ENCODE data around the gene MCF2L2. TPM values are rescaled to one million over a fixed set of nuclear protein-coding genes. Genes with fewer than 3 reads are reported as not detected.

The MCF2L2 gene
- total RNA-seq, 1 experiment from 2014 or later = 0.15 TPM

GRCh38 chr3:183328164-183328563 lies 100.3 kb downstream of the MCF2L2 start:
- DNase-seq (ENCODE audit: low read depth) = no peak

GRCh38 chr3:183327343-183327742 lies 101.1 kb downstream of the MCF2L2 start:
- no peak for DNase-seq (ENCODE audit: low read depth)

GRCh38 chr3:183324083-183324482 lies 104.3 kb downstream of the MCF2L2 start:
- DNase-seq (ENCODE audit: low read depth) = peak; percentile 72

- no peak for DNase-seq (ENCODE audit: low read depth)
Observed at GRCh38 chr3:183319371-183319770, 109.0 kb downstream of the MCF2L2 start.

DNA sequence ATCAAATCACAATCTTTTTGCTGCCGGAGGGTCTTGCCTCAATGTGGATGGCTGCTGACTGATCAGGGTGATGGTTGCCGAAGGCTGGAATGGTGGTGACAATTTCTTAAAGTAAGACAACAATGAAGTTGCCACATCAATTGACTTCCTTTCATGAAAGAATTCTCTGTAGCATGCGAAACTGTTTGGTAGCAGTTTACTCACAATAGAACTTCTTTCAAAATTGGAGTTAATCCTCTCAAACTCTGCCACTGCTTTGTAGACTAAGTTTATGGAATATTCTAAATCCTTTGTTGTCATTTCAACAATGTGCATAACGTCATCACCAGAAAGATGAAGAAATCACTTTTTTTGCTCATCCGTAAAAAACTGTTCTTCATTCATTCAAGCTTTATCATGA lies 109.5 kb downstream of the MCF2L2 start:
- DNase-seq (ENCODE audit: low read depth) = no peak

- peak; percentile 50 for DNase-seq (ENCODE audit: low read depth)
Observed at GRCh38 chr3:183317886-183318865, 110.2 kb downstream of the MCF2L2 start.

DNA sequence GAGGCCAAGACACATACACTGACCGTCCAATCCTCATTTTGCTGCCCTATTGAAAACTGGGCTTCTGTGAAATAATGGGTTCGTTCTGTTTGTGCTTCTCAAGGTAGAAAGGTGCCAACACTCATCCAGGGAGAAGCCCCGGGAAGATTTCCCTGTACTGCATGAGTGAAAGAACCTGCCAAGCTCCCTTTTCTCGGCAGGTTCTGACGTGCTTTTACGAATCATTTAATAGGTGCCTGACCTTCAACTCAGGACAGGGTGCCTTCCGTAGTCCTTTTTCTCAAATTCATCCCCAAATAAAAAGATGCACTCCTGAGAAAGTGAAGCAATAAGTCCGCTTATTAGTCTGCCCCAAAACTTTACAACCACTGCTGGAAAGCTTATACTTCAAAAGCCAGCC lies 111.1 kb downstream of the MCF2L2 start:
- no peak for DNase-seq (ENCODE audit: low read depth)

DNA sequence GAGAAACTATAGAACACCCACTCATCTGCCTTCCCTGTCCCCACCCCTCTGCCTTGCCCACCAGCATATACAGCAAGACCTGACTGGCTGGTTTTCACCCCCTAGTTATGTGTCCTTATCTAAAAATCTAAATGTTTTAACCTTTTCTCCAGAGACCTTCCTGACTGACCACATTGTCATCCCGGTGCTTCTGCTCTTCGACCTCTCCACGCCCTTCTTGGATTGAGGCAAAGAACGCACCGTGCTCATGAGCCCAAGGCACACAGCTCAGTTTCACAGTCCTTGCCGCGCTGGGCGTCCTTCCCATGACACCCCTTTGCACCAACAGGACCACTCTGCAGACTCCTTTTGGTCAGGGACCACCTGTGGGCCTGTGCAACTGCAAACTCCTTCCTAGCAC lies 112.7 kb downstream of the MCF2L2 start:
- DNase-seq (ENCODE audit: low read depth) = no peak

DNA sequence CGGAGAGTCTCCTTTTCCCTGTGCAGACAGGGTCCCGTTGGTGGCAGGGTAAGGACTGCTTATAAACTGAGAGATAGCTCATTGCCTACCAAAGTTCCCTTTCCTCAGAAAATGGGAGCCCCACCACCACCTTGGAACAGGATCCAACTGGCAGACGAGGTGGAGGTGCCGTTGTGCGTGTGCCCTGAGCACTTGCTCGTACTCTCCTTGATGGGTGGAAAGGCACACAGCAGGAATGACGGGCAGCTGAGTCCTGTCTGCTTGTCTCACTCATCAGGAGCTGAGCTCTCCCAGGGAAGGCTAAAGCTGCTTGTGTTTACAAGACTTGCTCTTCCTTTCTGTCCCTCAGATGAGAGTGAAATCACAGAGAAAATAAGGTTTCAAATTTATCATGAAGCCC lies 114.7 kb downstream of the MCF2L2 start:
- no peak for DNase-seq (ENCODE audit: low read depth)

- DNase-seq (ENCODE audit: low read depth) = no peak
Observed at GRCh38 chr3:183313351-183313750, 115.1 kb downstream of the MCF2L2 start.

GRCh38 chr3:183312433-183312832 lies 116.0 kb downstream of the MCF2L2 start:
- peak; percentile 50 for DNase-seq (ENCODE audit: low read depth)

DNA sequence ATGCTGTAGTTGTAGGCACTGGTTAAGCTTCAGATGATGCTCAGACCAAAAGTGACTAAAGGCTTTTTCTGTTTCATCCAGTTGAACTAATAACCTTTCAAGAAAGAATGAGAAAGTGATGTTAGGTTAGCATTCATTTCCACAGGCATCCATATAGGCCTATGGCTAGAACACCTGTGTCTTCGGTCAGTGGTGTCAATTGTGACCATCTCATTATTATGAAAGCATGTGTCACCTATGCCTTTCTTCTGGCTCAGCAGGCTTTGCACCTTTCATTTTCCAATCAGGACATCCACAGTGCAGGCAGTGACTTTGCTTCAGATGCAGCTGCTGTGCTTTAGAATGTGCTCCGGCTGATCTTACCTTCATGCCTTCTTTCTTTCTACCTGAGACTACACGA lies 117.5 kb downstream of the MCF2L2 start:
- DNase-seq (ENCODE audit: low read depth) = no peak

GRCh38 chr3:183309276-183309675 lies 119.1 kb downstream of the MCF2L2 start:
- DNase-seq (ENCODE audit: low read depth) = no peak

GRCh38 chr3:183308751-183309150 lies 119.7 kb downstream of the MCF2L2 start:
- no peak for DNase-seq (ENCODE audit: low read depth)

DNA sequence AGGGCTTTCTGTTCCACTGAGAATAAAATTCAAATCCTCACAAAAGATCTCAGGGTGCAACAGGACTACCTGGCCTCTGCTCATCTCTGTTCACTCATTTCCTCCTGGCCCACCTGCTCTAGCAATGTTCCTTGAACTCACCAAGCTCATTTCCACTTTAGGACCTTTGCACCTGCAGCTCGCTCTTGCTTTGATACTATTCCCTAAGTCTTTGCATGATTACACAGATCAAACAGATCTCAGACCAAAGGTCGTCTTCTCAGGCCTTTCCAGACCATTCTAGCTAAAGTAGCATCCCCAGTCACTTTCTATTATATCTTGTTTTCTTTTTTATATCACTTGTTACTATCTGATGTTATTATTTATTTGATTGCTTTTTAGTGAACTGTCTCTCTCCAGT lies 120.7 kb downstream of the MCF2L2 start:
- DNase-seq (ENCODE audit: low read depth) = no peak

DNA sequence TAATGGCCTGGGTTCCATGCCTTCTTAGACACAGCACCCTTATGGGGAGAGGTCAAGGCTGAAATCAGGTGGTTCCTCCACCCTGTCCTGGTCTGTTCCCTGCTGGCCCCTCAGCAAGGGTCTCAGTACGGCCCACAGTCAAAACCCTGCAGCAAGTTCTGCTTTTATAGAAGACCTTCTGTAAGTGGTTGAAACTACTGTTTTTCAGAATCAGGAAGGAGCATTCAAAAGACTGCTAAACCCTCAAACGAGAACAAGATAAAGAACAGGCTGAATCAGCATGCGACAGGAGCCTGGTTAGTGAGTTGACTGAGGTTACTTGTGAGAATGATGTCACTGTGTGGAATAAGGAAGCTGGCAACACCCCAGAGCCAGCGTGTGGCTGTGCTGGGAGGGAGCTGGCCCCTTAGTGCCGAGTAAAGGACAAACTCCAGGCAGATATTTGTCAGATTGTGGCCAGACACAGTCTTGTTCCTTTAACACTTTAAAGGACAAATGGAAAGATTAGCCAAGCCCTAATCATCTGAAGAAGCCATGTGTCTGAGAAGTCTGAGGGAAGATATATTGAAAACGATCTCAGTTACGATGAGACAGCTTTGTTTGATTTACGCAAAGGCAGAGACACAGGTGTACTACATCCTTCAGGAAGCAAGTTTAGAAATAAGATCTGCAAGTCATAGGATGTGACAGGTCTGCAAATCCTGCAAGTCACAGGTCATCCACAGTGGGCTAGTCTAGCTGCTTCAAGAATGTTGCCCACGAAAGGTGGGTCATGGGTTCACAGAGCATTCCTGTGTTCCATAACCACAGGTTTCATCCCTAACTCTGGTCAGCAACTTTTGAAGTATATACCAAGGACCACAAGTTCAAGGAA lies 121.4 kb downstream of the MCF2L2 start:
- peak; percentile 81 for DNase-seq (ENCODE audit: low read depth)

DNA sequence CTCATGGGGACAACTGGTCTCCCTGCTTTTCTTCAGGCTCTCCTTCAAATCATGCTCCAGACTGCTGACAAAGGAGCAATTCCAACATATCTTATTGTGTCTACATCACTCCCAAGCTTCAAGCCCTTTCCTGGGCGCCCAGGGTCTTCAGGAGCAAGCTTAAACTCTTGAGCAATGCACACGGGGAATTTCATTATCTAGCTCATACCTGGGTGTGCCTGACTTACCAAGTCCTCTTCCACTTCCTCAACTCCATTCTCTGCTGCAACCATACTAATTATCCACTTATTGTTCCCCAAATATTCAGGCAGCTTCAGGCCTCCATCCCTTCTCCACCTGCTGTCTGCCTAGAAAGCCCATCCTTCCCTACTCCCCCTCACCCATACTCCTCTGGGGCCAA lies 124.7 kb downstream of the MCF2L2 start:
- DNase-seq (ENCODE audit: low read depth) = no peak

DNA sequence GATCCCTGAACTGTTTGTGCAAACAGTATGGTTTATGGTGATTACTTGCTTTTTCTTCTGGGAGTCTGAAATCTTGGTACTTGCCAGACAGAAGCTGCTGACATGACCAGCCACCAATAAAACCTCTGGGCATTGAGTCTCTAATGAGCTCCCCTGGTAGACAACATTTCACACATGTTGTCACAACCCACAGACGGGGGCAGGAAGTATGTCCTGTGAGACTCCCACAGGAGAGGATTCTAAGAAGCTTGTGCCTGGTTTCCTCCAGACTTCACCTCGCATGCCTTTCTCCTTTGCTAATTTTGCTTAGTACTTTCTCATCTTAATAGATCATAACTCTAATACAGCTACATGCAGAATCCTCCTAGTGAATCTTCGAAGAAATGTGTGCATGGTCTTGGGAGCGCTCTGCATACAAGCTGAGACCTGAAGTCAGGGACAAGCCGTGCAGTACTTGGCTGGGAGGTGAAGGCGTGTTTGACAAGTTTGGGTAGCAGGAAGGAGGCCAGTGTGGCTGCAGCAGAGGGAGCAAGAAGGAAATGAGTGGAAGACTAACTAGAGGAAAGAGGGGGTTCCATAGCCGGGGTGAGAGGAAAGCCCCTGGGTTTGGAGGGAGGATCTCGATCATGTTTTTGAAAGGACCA lies 126.4 kb downstream of the MCF2L2 start:
- no peak for DNase-seq (ENCODE audit: low read depth)

DNA sequence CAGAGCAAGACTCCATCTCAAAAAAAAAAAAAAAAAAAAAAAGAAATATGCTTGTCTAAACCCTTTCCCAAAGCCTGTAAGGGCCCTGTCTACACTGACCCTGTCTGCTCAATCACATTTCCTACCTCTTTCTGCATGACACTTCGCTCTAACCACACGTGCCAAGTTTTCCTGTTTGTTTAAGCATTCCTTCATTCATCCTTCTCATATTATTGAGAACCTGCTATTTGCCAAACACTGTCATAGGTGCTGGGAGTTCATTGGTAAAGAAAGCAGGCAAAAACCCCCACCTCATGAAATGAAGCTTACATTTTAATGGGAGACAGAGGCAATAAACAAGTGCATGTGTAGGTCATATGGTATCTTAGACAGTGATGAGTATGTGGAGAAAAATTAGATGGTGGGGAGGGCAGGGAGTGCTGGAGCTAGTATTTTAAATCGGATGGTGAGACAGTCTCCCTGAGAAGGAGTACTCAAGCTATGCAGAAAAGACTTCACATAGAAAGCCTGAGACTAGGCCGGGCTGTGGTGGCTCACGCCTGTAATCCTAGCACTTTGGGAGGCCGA lies 127.3 kb downstream of the MCF2L2 start:
- peak; percentile 38 for DNase-seq (ENCODE audit: low read depth)

- DNase-seq (ENCODE audit: low read depth) = no peak
Observed at GRCh38 chr3:183299976-183300375, 128.4 kb downstream of the MCF2L2 start.

DNA sequence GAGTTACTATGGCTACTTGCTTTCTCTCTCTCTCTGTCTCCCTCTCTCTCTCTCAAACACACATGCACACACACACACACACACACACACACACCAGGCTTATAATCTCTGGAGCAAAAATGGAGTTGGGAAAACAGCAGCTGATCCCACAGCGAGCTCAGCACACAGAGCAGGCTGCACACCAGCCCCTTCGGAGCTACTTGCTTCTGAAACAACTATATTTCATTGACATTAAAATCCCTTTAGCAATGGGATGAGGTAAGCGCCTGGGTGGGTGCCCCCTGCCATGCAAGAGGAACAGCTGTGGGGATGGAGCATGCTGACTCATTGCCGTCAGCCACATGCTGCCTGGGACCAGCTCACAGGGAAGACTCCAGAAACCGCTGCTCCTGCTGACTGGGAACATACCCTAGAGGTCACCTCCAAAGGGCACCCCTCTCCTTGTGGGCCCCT lies 129.7 kb downstream of the MCF2L2 start:
- DNase-seq (ENCODE audit: low read depth) = peak; percentile 86

- DNase-seq (ENCODE audit: low read depth) = no peak
Observed at GRCh38 chr3:183296944-183297343, 131.5 kb downstream of the MCF2L2 start.
